GM10266 (cell line): ENCODE measurements around the gene POLA2.
"Not testable (repeated sequence)": the region's sequence is repeated elsewhere in the genome, so short reads cannot be mapped to it uniquely, and the experiment has no call there.

Experiments used
- DNase-seq: peaks from one replicate; pipeline ENCODE4 v3.0.0; 2012; ENCODE audit errors: extremely low spot score
- TF ChIP-seq, protein P1 (sequence below): IDR thresholded peaks from 2 replicates; pipeline ENCODE4 v1.5.1; 2012; ENCODE audit warnings: mild to moderate bottlenecking, low read depth; ENCODE audit not compliant: control insufficient read depth, insufficient read depth; ENCODE audit errors: missing control alignments

Gene POLA2

GRCh38 chr11:65260756-65261590, 789 bp upstream of the POLA2 start:
- TF ChIP-seq, protein P1, sequence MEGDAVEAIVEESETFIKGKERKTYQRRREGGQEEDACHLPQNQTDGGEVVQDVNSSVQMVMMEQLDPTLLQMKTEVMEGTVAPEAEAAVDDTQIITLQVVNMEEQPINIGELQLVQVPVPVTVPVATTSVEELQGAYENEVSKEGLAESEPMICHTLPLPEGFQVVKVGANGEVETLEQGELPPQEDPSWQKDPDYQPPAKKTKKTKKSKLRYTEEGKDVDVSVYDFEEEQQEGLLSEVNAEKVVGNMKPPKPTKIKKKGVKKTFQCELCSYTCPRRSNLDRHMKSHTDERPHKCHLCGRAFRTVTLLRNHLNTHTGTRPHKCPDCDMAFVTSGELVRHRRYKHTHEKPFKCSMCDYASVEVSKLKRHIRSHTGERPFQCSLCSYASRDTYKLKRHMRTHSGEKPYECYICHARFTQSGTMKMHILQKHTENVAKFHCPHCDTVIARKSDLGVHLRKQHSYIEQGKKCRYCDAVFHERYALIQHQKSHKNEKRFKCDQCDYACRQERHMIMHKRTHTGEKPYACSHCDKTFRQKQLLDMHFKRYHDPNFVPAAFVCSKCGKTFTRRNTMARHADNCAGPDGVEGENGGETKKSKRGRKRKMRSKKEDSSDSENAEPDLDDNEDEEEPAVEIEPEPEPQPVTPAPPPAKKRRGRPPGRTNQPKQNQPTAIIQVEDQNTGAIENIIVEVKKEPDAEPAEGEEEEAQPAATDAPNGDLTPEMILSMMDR: no peak
- no peak for DNase-seq

DNA sequence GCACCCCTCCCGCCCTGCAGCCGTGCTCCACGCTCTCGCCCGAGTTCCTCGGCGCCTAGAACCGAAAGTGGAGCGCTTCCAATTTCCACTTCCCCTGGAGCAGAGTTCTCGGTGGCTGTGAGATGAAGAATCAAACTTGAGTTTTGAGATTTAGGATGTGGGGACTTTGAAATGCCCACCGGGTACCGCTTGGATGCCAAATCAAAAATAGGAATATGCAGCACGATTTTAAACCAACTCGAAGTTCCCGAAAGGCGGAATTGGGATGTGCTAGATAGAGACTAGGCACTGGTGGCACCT, 569 bp downstream of the POLA2 start:
- TF ChIP-seq, protein P1: no peak
- no peak for DNase-seq

- no peak for DNase-seq
- TF ChIP-seq, protein P1: no peak
Observed at GRCh38 chr11:65262776-65263175, 1.0 kb downstream of the POLA2 start.

DNA sequence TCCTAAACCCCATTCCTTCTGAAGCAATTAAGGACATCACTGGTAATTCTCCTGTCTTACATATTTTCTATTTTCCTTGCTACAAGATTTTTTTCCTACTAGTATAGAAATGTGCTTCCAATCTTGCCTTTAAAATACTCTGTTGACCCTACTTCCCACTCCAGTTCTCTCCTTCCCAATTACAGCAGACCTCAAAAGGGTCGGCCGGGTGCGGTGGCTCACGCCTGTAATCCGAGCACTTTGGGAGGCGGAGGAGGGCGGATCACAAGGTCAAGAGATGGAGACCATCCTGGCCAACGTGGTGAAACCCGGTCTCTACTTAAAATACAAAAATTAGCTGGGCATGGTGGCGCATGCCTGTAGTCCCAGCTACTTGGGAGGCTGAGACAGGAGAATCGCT, 3.0 kb downstream of the POLA2 start:
- DNase-seq: not testable (repeated sequence)

GRCh38 chr11:65266210-65266609, 4.4 kb downstream of the POLA2 start:
- no peak for DNase-seq

DNA sequence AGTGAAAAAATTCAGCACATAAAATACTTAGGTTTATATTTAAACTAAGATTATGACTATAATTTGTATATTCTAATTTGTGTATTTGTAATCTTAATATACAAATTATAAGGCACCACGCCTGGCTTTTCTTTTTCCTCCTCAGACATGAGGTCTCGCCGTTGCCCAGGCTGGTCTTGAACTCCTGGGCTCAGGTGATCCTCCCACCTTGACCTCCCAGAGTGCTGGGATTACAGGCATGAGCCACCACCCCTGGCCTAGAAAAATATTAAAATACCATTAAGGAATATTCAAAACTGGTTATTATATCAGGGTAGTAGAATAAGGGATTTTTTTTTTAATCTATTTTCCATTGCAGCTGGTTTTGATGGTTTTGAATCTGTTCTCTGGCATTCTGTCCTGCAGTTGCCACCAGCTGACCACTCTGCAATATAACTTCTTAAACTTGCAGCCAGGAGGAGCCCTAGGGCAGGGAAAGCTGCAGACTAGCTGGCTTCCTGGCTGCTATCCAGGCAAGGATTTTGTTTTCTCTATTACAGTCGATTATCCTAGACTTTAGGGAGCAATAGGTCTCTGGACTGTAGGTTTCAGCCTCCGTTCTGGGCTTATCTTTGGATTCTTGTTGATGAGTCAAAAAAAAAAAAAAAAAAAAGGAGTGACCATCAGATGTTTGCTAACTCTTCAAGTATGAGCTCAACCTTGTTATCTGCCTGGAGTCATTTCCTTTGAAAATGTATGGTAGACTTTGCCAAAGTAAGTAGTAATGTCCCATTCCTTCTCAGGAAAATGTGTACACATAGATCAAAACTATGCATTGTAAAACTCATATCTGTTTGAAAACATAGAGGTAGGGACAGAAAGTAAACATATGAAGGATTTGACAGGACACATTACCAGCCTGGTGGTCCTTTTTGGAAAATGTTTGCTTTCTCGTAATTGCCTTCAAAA, 13.2 kb downstream of the POLA2 start:
- peak; percentile 49 for DNase-seq
- TF ChIP-seq, protein P1: peak; percentile 75

More at GRCh38 chr11:65266210-65266609, 4.4 kb downstream of the POLA2 start:
- TF ChIP-seq, protein P1: peak; percentile 40

- TF ChIP-seq, protein P1: no peak
- DNase-seq: no peak
Observed at GRCh38 chr11:65275906-65276305, 14.1 kb downstream of the POLA2 start.
